DOHH2 (cell line): ENCODE measurements around the gene LRP4.
"Not testable (repeated sequence)": the region's sequence is repeated elsewhere in the genome, so short reads cannot be mapped to it uniquely, and the experiment has no call there.

ENCODE experiments used
- H3F3A ChIP-seq: fragments of 200-600 bp; sonication (generic), shearing (Covaris generic); 2 replicates; pipeline ENCODE4 v1.6.0; 2016; ENCODE audit warnings: antibody characterized with exemption, mild to moderate bottlenecking; ENCODE audit not compliant: control insufficient read depth, insufficient read depth
- H3K27ac ChIP-seq: fragments of 200-600 bp; sonication (generic); 2 replicates; pipeline ENCODE4 v1.5.1; 2014; ENCODE audit warnings: low read depth, mild to moderate bottlenecking, low read length, moderate library complexity
- H3K27me3 ChIP-seq: fragments of 200-600 bp; sonication (generic); 2 replicates; pipeline ENCODE4 v1.6.1; 2014; ENCODE audit warnings: mild to moderate bottlenecking, low read length, mixed read lengths; ENCODE audit not compliant: control insufficient read depth
- H3K36me3 ChIP-seq: fragments of 200-600 bp; sonication (generic); 2 replicates; pipeline ENCODE4 v1.6.1; 2014; ENCODE audit warnings: mild to moderate bottlenecking, low read length, moderate library complexity, mixed read lengths; ENCODE audit not compliant: control insufficient read depth
- H3K4me1 ChIP-seq: fragments of 200-600 bp; sonication (generic); 2 replicates; pipeline ENCODE4 v1.6.1; 2014; ENCODE audit warnings: mild to moderate bottlenecking, low read length, mixed read lengths; ENCODE audit not compliant: control insufficient read depth
- H3K4me2 ChIP-seq: fragments of 200-600 bp; sonication (generic); 2 replicates; pipeline ENCODE4 v1.6.0; 2014; ENCODE audit warnings: mild to moderate bottlenecking, low read length, moderate library complexity
- H3K4me3 ChIP-seq: fragments of 200-600 bp; sonication (generic); 2 replicates; pipeline ENCODE4 v1.5.1; 2014; ENCODE audit warnings: mild to moderate bottlenecking, low read length, mixed read lengths
- H3K79me2 ChIP-seq: fragments of 200-600 bp; sonication (generic); 2 replicates; pipeline ENCODE4 v1.6.1; 2014; ENCODE audit warnings: mild to moderate bottlenecking, low read length, mixed read lengths; ENCODE audit not compliant: control insufficient read depth
- H3K9me2 ChIP-seq: fragments of 200-600 bp; sonication (generic); replicated peaks from 2 replicates; pipeline ENCODE4 v1.6.1; 2014; ENCODE audit warnings: mild to moderate bottlenecking, low read length, mixed read lengths; ENCODE audit not compliant: control insufficient read depth
- H3K9me3 ChIP-seq: fragments of 200-600 bp; sonication (generic); 2 replicates; pipeline ENCODE4 v1.6.1; 2014; ENCODE audit warnings: antibody characterized with exemption, low read length, mixed read lengths; ENCODE audit not compliant: control insufficient read depth, insufficient read depth
- H4K20me1 ChIP-seq: fragments of 200-600 bp; sonication (generic); 2 replicates; pipeline ENCODE4 v1.6.0; 2014; ENCODE audit warnings: low read depth, mild to moderate bottlenecking, antibody characterized with exemption, low read length, moderate library complexity; ENCODE audit not compliant: control insufficient read depth, insufficient read depth
- EZH2phosphoT487 ChIP-seq: fragments of 200-600 bp; sonication (generic); IDR thresholded peaks from 2 replicates; pipeline ENCODE4 v1.6.1; 2017; ENCODE audit warnings: borderline replicate concordance, mild to moderate bottlenecking, antibody characterized with exemption, low read length, moderate library complexity, mixed read lengths
- TF ChIP-seq, protein P1 (sequence below): fragments of 200-600 bp; sonication (generic); IDR thresholded peaks from one replicate; pipeline ENCODE4 v1.5.1; 2014; ENCODE audit warnings: antibody characterized with exemption, mild to moderate bottlenecking, low read depth, low read length; ENCODE audit not compliant: poor library complexity, severe bottlenecking

Gene LRP4

DNA sequence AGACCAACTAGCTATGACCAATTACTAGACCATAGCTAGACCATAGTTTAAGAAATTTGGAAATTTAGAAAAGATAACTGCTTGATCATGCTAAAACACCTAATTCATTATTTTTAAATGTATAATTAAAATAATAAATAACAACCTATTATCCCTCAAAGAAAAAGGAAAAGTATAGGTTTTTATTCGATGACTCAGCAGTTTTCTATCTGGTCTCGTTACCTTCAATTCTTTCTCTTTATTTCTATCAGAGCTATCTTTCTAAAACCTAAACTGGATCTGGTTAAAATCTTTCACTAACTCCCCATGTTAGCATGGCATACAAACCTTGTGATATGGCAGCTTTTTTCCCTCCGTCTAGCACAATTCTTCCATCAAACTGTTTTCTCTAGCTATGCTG lies 45.5 kb upstream of the LRP4 start:
- Histone ChIP-seq H4K20me1 (no peaks in the 10 kb centered on the region), H3K4me1 (no peaks in the 10 kb centered on the region), H3K27ac (no peak overlapping the region), H3K9me3 (peaks cover 6% of the 10 kb centered on the region; the same call in 1 of the 2 replicates), H3K4me2 (no peak overlapping the region), H3K27me3 (no peaks in the 10 kb centered on the region), H3K36me3 (peaks cover 11% of the 10 kb centered on the region), H3K9me2 (no peaks in the 10 kb centered on the region), H3F3A (0 out of 2 replicates have a peak, but pooled peaks cover 4% of the 10 kb centered on the region), H3K4me3 (no peak overlapping the region), H3K79me2 (no peaks in the 10 kb centered on the region)
- TF ChIP-seq, protein P1, sequence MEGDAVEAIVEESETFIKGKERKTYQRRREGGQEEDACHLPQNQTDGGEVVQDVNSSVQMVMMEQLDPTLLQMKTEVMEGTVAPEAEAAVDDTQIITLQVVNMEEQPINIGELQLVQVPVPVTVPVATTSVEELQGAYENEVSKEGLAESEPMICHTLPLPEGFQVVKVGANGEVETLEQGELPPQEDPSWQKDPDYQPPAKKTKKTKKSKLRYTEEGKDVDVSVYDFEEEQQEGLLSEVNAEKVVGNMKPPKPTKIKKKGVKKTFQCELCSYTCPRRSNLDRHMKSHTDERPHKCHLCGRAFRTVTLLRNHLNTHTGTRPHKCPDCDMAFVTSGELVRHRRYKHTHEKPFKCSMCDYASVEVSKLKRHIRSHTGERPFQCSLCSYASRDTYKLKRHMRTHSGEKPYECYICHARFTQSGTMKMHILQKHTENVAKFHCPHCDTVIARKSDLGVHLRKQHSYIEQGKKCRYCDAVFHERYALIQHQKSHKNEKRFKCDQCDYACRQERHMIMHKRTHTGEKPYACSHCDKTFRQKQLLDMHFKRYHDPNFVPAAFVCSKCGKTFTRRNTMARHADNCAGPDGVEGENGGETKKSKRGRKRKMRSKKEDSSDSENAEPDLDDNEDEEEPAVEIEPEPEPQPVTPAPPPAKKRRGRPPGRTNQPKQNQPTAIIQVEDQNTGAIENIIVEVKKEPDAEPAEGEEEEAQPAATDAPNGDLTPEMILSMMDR, result no peak
- no peak for TF ChIP-seq EZH2phosphoT487

DNA sequence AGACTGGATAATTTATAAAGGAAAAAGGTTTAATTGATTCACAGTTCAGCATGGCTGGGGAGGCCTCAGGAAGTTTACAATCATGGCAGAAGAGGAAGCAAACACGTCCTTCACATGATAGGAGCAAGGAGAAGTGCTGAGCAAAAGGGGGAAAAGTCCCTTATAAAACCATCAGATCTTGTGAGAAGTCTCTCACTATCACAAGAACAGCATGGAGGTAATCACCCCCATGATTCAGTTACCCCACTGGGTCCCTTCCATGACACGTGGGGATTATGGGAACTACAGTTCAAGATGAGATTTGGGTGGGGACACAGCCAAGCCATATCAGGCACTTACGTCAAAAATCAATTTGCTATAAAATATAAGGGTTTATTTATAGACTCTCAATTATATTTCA lies 43.5 kb upstream of the LRP4 start:
- H3K36me3 ChIP-seq, result peaks cover 11% of the 10 kb centered on the region
- H3K4me3 ChIP-seq, H3K79me2 ChIP-seq, H3K4me1 ChIP-seq, H3K9me3 ChIP-seq, H3K4me2 ChIP-seq, H3K27me3 ChIP-seq, H3K27ac ChIP-seq, H4K20me1 ChIP-seq, H3K9me2 ChIP-seq, H3F3A ChIP-seq: not testable (repeated sequence)

DNA sequence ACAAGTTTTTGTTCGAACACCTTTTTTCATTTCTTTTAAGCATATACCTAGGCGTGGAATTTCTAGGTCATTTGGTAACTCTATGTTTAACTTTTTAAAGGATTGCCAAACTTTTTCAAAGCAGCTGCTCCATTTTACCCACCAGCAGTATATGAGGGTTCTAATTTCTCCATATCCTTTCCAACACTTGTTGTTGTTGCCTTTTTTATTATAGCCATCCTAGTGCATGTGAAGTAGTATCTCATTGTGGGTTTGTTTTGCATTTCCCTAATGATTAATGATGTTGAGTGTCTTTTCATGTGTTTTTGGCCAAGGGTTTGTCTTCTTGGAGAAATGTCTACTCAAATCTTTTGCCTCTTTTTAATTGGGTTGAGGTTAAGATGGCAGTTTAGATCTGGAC lies 42.7 kb upstream of the LRP4 start:
- H3K9me2 ChIP-seq, result no peaks in the 10 kb centered on the region
- 0 out of 2 replicates have a peak, but pooled peaks cover 2% of the 10 kb centered on the region for H3K79me2 ChIP-seq
- no peaks in the 10 kb centered on the region for H4K20me1 ChIP-seq
- H3K4me2 ChIP-seq, result no peak overlapping the region
- no peaks in the 10 kb centered on the region for H3K27me3 ChIP-seq
- TF ChIP-seq EZH2phosphoT487, result no peak
- TF ChIP-seq, protein P1, result no peak
- H3K4me1 ChIP-seq, result no peaks in the 10 kb centered on the region
- no peak overlapping the region for H3K4me3 ChIP-seq
- peaks cover 6% of the 10 kb centered on the region; the same call in 1 of the 2 replicates for H3K9me3 ChIP-seq
- H3K27ac ChIP-seq, result no peak overlapping the region
- H3F3A ChIP-seq, result 0 out of 2 replicates have a peak, but pooled peaks cover 4% of the 10 kb centered on the region
- H3K36me3 ChIP-seq, result peaks cover 11% of the 10 kb centered on the region

DNA sequence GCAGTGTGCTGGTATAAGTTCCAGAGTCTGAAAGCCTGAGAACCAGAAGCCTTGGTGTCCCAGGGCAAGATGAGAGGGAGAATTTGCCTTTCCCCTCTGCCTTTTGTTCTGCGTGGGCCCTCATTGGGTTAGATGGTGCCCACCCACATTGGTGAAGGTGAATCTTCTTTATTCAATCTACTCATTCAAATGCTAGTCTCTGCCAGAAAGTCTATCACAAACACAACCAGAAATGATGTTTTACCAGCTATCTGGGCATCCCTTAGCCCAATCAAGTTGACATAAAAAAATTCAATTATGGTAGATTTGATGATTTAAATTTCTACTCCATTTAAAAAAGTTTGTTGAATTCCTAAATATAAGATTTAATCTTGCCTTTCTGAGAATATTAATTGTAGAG lies 40.4 kb upstream of the LRP4 start:
- TF ChIP-seq, protein P1, result no peak
- TF ChIP-seq EZH2phosphoT487, result no peak
- H3K4me3 ChIP-seq, result no peak overlapping the region
- H3K9me2 ChIP-seq, result no peaks in the 10 kb centered on the region
- H4K20me1 ChIP-seq, result no peaks in the 10 kb centered on the region
- peaks cover 11% of the 10 kb centered on the region for H3K36me3 ChIP-seq
- H3K4me2 ChIP-seq, result no peak overlapping the region
- no peaks in the 10 kb centered on the region for H3K4me1 ChIP-seq
- peaks cover 6% of the 10 kb centered on the region; the same call in 1 of the 2 replicates for H3K9me3 ChIP-seq
- H3K79me2 ChIP-seq, result 0 out of 2 replicates have a peak, but pooled peaks cover 2% of the 10 kb centered on the region
- H3K27me3 ChIP-seq, result no peaks in the 10 kb centered on the region
- no peak overlapping the region for H3K27ac ChIP-seq
- no peaks in the 10 kb centered on the region for H3F3A ChIP-seq
